Endothelial cell (in vitro differentiated cells): Measurements from ENCODE around the gene CGNL1. TPM values are rescaled to one million over a fixed set of nuclear protein-coding genes. Genes with fewer than 3 reads are reported as not detected.

Experiments
- DNase-seq: peaks from one replicate; pipeline ENCODE4 v3.0.0; 2021; ENCODE audit warnings: low spot score
- H3K27ac Mint-ChIP-seq: one replicate; pipeline ENCODE4 v1.8.0; 2021; ENCODE audit warnings: mixed read lengths, inconsistent platforms; ENCODE audit not compliant: unreplicated experiment
- H3K27me3 Mint-ChIP-seq: one replicate; pipeline ENCODE4 v1.8.0; 2021; ENCODE audit warnings: mild to moderate bottlenecking, moderate library complexity, mixed read lengths, inconsistent platforms; ENCODE audit not compliant: unreplicated experiment
- H3K36me3 Mint-ChIP-seq: one replicate; pipeline ENCODE4 v1.8.0; 2021; ENCODE audit warnings: mild to moderate bottlenecking, low read depth, mixed read lengths, inconsistent platforms; ENCODE audit not compliant: unreplicated experiment
- H3K4me1 Mint-ChIP-seq: one replicate; pipeline ENCODE4 v1.8.0; 2021; ENCODE audit warnings: mild to moderate bottlenecking, mixed read lengths, inconsistent platforms; ENCODE audit not compliant: unreplicated experiment
- H3K4me3 Mint-ChIP-seq: one replicate; pipeline ENCODE4 v1.8.0; 2021; ENCODE audit warnings: mild to moderate bottlenecking, mixed read lengths, inconsistent platforms; ENCODE audit not compliant: unreplicated experiment
- H3K9me3 Mint-ChIP-seq: one replicate; pipeline ENCODE4 v1.8.0; 2021; ENCODE audit warnings: mixed read lengths, inconsistent platforms; ENCODE audit not compliant: unreplicated experiment
- total RNA-seq: library from RNA; stranded (reverse); fragmentation: NEBNext Ultra II Directional; extraction: Animal tissue kit (Norgen Biotek cat#: 25700); gene quantifications from one replicate; pipeline ENCODE4 v1.2.1, GENCODE V29; 2021; ENCODE audit not compliant: unreplicated experiment
- TF ChIP-seq, protein P1 (sequence below): fragments of 200-600 bp; sonication (generic); IDR thresholded peaks from one replicate; pipeline ENCODE4 v1.5.0; 2021; ENCODE audit warnings: antibody characterized with exemption; ENCODE audit not compliant: unreplicated experiment

The CGNL1 gene
- total RNA-seq, 1 donor from 2014 or later: 238 TPM

DNA sequence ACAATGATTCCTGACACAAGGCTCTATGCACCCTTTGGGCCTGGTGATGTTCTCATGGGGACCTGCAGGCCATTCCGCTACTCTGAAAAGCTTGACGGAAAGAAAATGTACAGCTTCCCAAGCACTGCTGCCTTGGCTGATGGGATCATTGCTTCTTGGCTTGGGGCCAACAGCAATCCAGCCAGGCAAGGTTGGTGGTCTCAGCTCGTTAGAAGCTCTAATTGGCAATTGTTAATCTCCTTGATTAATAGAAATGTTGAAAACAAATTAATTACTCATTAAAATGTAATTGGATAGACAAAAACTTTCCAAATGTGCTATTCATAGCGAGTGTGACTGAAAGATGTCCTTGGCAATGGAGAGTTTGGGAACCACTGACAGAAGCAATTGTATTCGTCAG, 199.1 kb downstream of the CGNL1 start:
- TF ChIP-seq, protein P1, sequence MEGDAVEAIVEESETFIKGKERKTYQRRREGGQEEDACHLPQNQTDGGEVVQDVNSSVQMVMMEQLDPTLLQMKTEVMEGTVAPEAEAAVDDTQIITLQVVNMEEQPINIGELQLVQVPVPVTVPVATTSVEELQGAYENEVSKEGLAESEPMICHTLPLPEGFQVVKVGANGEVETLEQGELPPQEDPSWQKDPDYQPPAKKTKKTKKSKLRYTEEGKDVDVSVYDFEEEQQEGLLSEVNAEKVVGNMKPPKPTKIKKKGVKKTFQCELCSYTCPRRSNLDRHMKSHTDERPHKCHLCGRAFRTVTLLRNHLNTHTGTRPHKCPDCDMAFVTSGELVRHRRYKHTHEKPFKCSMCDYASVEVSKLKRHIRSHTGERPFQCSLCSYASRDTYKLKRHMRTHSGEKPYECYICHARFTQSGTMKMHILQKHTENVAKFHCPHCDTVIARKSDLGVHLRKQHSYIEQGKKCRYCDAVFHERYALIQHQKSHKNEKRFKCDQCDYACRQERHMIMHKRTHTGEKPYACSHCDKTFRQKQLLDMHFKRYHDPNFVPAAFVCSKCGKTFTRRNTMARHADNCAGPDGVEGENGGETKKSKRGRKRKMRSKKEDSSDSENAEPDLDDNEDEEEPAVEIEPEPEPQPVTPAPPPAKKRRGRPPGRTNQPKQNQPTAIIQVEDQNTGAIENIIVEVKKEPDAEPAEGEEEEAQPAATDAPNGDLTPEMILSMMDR: no peak
- DNase-seq: no peak
- H3K4me1 Mint-ChIP-seq: peaks cover 67% of the 10 kb centered on the region
- H3K9me3 Mint-ChIP-seq: no peaks in the 10 kb centered on the region
- H3K36me3 Mint-ChIP-seq: peaks cover 7% of the 10 kb centered on the region
- no peak overlapping the region for H3K27ac Mint-ChIP-seq
- no peak overlapping the region for H3K4me3 Mint-ChIP-seq
- peaks cover 11% of the 10 kb centered on the region for H3K27me3 Mint-ChIP-seq

DNA sequence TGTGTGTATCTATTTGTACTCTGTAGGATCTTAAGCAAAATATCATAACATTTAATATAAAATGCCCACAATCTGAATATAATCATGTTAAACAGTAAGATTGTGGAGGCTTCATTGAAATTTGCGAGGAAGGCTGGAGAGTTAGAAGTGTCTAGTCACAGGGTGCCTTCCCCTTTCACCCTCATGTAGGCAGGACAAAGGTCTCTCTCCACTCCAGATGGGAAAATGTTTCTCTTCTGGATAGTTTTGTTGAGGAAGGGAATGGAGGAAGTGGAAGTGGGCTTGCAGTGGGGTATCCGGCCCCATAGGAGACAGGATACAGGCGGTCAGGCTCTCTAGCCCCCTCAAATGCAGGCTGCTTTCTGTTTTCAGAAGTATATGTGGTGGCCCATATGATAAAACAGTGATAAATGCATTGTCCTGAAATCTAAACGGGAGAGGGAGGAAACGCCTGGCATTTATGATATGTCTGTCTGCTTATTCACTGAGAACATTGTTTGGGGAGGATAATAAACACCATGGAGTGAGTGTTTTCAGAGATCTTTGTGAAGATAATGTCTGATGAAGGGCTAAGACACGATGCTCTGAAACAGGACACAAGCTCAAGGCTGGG, 202.1 kb downstream of the CGNL1 start:
- TF ChIP-seq, protein P1: no peak
- H3K9me3 Mint-ChIP-seq: peaks cover 4% of the 10 kb centered on the region
- no peak overlapping the region for H3K4me3 Mint-ChIP-seq
- peaks cover 65% of the 10 kb centered on the region for H3K4me1 Mint-ChIP-seq
- peak; percentile 51 for DNase-seq
- H3K27me3 Mint-ChIP-seq: peaks cover 15% of the 10 kb centered on the region
- peaks cover 14% of the 10 kb centered on the region for H3K36me3 Mint-ChIP-seq
- peak overlapping the region; percentile 95 for H3K27ac Mint-ChIP-seq

- Mint-ChIP-seq H3K4me3 (peak overlapping the region; percentile 33), H3K4me1 (peaks cover 47% of the 10 kb centered on the region), H3K27me3 (peaks cover 14% of the 10 kb centered on the region), H3K36me3 (peaks cover 15% of the 10 kb centered on the region), H3K9me3 (peaks cover 6% of the 10 kb centered on the region), H3K27ac (peak overlapping the region; percentile 72)
- TF ChIP-seq, protein P1: no peak
- DNase-seq: no peak
Observed at GRCh38 chr15:57580428-57580827, 204.1 kb downstream of the CGNL1 start.

DNA sequence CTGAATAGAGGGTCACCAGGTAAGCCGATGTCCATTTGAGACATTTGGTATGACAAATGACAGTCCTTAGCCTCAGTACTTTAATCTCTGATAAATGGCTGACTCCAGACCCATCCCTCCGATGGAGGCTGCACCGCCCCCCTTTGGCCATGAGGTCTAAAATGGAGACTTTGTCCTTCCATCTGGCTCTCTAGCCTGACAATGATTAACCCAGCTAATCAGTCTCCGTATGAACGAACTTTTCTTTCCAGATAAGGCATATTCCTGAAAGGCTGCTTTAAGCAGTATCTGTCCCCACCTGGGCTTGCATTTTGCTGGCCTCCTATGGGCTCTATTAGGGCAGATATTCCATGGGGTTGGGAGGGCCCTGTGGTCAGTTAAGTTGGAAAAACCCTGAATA, 204.6 kb downstream of the CGNL1 start:
- no peak overlapping the region for H3K27ac Mint-ChIP-seq
- no peak for DNase-seq
- peaks cover 15% of the 10 kb centered on the region for H3K36me3 Mint-ChIP-seq
- H3K4me1 Mint-ChIP-seq: peaks cover 44% of the 10 kb centered on the region
- peaks cover 13% of the 10 kb centered on the region for H3K27me3 Mint-ChIP-seq
- no peak overlapping the region for H3K4me3 Mint-ChIP-seq
- TF ChIP-seq, protein P1: no peak
- H3K9me3 Mint-ChIP-seq: peaks cover 6% of the 10 kb centered on the region

- Mint-ChIP-seq H3K4me3 (no peak overlapping the region), H3K36me3 (peaks cover 11% of the 10 kb centered on the region), H3K27me3 (peaks cover 11% of the 10 kb centered on the region), H3K9me3 (peaks cover 6% of the 10 kb centered on the region), H3K27ac (no peak overlapping the region), H3K4me1 (peaks cover 36% of the 10 kb centered on the region)
- TF ChIP-seq, protein P1: no peak
- no peak for DNase-seq
Observed at GRCh38 chr15:57582090-57582489, 205.8 kb downstream of the CGNL1 start.
